ENCODE data around the gene DROSHA. TPM values are rescaled to one million over a fixed set of nuclear protein-coding genes. Genes with fewer than 3 reads are reported as not detected.

DROSHA gene
- total RNA-seq, 2 experiments from 2014 or later = 73.9 to 77.9 TPM

- ChIA-PET POLR2A (no interaction called here), CTCF (no interaction called here)
These were observed 2.7 kb upstream of the DROSHA start for GRCh38 chr5:31534527-31535046.

- POLR2A ChIA-PET = interaction anchor here (0.6 to 1.1 kb wide), 2 partner anchors 24 to 26 kb away, joined by 3 to 5 read pairs; no protein-coding TSS in a partner anchor
- CTCF ChIA-PET = interaction anchor here (1.1 to 1.3 kb wide), 3 partner anchors 23 to 642 kb away, joined by 3 to 4 read pairs (median 3); partner anchors contain the start of gene GOLPH3
These were observed 378 bp downstream of the DROSHA start for GRCh38 chr5:31531543-31531887.

- CTCF ChIA-PET = interaction anchor here (0.5 to 0.6 kb wide), 2 partner anchors 273 to 1051 kb away, joined by 3 read pairs; no protein-coding TSS in a partner anchor
- POLR2A ChIA-PET = interaction anchor here (0.6 to 0.7 kb wide), 3 partner anchors 9 to 77 kb away, joined by 3 to 4 read pairs (median 3); no protein-coding TSS in a partner anchor
These were observed 1.2 kb downstream of the DROSHA start for GRCh38 chr5:31530541-31531265.

GRCh38 chr5:31523041-31523440, 8.9 kb downstream of the DROSHA start:
- ChIA-PET POLR2A (no interaction called here), CTCF (no interaction called here)

- CTCF ChIA-PET = no interaction called here
These were observed 15.1 kb downstream of the DROSHA start for GRCh38 chr5:31516802-31517201.

GRCh38 chr5:31511305-31511704, 20.6 kb downstream of the DROSHA start:
- ChIA-PET CTCF (no interaction called here), POLR2A (no interaction called here)

More at GRCh38 chr5:31516802-31517201, 15.1 kb downstream of the DROSHA start:
- POLR2A ChIA-PET = no interaction called here

GRCh38 chr5:31504529-31504928, 27.4 kb downstream of the DROSHA start:
- ChIA-PET POLR2A (no interaction called here), CTCF (no interaction called here)

GRCh38 chr5:31502506-31502905, 29.4 kb downstream of the DROSHA start:
- CTCF ChIA-PET = no interaction called here
- POLR2A ChIA-PET = no interaction called here

GRCh38 chr5:31500256-31500655, 31.6 kb downstream of the DROSHA start:
- ChIA-PET CTCF (no interaction called here), POLR2A (no interaction called here)

GRCh38 chr5:31496891-31497290, 35.0 kb downstream of the DROSHA start:
- ChIA-PET POLR2A (no interaction called here), CTCF (no interaction called here)

GRCh38 chr5:31496301-31496700, 35.6 kb downstream of the DROSHA start:
- ChIA-PET POLR2A (no interaction called here), CTCF (no interaction called here)

GRCh38 chr5:31495336-31495735, 36.6 kb downstream of the DROSHA start:
- ChIA-PET CTCF (no interaction called here), POLR2A (no interaction called here)

- POLR2A ChIA-PET = no interaction called here
- CTCF ChIA-PET = no interaction called here
These were observed 39.0 kb downstream of the DROSHA start for GRCh38 chr5:31492869-31493268.

GRCh38 chr5:31487506-31487905, 44.4 kb downstream of the DROSHA start:
- ChIA-PET CTCF (interaction anchor here (0.6 kb wide), 1 partner anchor 351 kb away, joined by 3 read pairs; no protein-coding TSS in a partner anchor), POLR2A (no interaction called here)

- ChIA-PET CTCF (interaction anchor here (1.1 kb wide), 1 partner anchor 34 kb away, joined by 3 read pairs; no protein-coding TSS in a partner anchor), POLR2A (no interaction called here)
These were observed 45.5 kb downstream of the DROSHA start for GRCh38 chr5:31486441-31486840.

- POLR2A ChIA-PET = no interaction called here
- CTCF ChIA-PET = no interaction called here
These were observed 46.3 kb downstream of the DROSHA start for GRCh38 chr5:31485376-31486207.

GRCh38 chr5:31481531-31482165, 50.2 kb downstream of the DROSHA start:
- ChIA-PET CTCF (no interaction called here), POLR2A (no interaction called here)

- CTCF ChIA-PET = no interaction called here
These were observed 52.2 kb downstream of the DROSHA start for GRCh38 chr5:31479706-31480105.

GRCh38 chr5:31478901-31479300, 53.0 kb downstream of the DROSHA start:
- POLR2A ChIA-PET = no interaction called here
- CTCF ChIA-PET = no interaction called here

More at GRCh38 chr5:31479706-31480105, 52.2 kb downstream of the DROSHA start:
- POLR2A ChIA-PET = no interaction called here

- CTCF ChIA-PET = no interaction called here
- POLR2A ChIA-PET = no interaction called here
These were observed 53.9 kb downstream of the DROSHA start for GRCh38 chr5:31477971-31478370.
